ENCODE results near the gene BABAM2.
A peak's percentile ranks its signal among the peaks of the same experiment; 100 is the strongest.

BABAM2 gene

GRCh38 chr2:28135799-28136198, 245.3 kb downstream of the BABAM2 start:
- no peak for DNase-seq

DNA sequence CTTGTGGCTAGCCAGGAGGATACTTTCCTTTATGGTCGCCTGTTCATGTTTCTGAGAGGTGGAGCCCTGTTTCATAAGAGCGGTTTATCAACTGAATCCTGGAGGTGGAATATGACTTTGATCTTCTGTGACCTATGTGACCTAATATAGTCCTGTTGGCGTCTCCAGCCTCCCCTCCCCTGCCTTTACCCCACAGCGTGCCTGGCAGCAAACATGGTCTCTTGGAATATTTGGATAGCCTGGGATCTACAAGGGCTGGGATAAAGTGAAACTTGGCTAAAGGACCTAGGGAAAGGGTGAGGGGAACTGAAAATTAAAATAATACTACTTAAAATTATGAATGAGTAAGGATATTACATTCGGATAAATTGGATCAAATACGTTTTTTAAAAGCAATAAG, 246.0 kb downstream of the BABAM2 start:
- DNase-seq = no peak

DNA sequence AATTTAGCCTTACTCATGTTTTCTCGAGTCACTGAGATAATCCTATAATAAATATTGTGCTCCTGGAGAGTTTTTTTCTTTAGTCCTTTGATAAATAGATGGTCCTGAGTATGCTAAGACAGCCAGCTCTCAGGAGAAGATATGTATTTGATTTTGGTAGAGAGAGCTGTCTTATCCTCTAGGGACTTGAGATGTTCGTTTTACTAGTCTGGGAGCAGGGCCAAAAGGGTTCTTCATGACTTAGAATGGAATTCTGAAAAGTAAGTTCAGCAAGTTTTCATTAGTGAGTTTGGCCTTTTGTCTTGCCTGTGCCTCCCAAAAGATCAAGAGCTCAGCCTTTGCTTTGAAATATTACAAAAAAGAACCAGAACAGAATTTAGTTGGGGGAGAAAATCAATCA, 246.7 kb downstream of the BABAM2 start:
- no peak for DNase-seq

DNA sequence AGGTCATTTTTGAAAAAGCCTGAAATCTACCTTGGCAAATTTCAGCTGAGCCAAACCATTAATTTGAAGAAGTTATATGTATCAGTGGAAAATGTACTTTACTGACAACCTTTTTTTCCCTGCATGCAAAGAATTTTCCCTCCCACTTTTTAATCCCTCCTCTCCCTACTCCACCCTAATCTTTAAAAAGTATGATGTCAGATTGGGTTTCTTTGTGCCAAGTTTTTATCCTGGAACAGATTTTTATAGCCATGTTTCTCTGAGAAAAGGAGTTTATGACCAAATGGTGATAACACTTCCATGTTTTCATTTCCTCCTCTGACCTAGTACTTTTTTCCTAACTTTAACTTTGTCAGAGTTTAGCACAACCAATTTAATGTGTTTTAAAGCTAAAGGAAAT, 251.9 kb downstream of the BABAM2 start:
- no peak for DNase-seq

- no peak for DNase-seq
These were observed 257.5 kb downstream of the BABAM2 start for GRCh38 chr2:28148000-28148399.

DNA sequence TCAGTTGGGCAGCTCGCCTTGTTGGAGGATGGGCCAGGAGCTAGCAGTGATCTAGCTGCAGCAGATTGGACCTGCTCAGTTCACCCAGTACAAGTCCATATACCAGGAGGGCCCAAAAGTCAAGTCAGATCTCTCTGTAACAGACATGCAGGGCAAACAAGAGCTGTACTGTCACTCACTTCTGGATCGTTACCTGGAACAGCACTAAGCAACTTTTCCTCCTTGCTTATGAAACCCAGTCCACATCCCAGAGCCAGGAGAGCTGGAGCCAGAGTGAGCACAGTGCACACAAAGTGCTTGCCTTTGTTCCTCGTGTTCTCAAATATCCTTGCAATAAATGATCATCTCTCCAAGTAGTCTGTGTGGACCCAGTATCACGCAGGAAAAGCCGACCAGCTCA, 258.0 kb downstream of the BABAM2 start:
- no peak for DNase-seq

DNA sequence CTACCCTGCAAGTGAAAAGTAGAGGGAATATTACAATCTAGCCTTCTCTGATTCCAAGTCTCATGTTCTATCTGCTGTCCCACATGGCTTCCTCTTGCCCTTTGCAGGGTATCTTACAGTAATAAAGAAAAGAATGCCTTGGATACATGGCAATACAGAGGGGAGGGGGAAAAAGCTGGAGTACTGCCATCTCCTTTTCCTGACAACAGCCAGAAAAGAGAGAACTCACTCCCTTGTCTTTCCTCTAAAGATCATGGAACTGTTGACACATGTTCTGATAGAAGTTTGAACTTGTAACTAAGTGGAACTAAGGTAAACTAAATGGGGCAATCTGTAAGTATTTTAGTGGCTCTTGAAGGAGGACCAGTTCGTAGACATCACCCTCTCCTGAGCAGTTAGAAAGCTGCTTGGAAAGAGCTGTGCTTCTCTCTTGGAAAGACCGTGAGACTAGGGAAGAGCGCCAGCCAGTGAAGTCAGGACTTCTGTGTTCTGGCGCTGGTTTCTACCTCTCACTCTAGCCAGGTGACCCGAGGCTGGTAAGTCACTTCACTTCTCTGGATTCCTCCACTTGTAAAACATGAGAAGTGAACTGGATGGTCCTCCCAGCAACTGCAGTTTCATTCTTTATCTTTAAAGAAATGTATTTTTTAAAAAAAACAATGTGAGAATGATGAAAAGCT, 259.8 kb downstream of the BABAM2 start:
- DNase-seq = no peak

DNA sequence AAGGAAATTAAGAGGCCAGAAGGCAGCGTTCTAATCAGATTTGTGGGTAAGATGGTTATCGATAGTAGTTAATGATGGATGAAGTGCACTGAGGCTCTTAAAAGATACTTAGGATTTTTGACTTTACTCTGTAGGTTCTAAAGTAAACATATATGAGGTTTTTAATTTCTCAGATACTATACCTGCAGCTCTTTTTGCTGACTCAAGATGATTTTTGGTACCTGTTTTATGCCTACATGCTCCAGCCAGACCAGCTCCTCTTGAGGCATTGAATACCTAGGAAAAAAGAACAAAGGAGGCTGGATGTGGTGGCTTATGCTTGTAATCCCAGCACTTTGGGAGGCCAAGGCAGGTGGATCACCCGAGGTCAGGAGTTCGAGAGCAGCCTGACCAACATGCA, 260.5 kb downstream of the BABAM2 start:
- DNase-seq = no peak

- DNase-seq = no peak
These were observed 262.2 kb downstream of the BABAM2 start for GRCh38 chr2:28152585-28153280.

DNA sequence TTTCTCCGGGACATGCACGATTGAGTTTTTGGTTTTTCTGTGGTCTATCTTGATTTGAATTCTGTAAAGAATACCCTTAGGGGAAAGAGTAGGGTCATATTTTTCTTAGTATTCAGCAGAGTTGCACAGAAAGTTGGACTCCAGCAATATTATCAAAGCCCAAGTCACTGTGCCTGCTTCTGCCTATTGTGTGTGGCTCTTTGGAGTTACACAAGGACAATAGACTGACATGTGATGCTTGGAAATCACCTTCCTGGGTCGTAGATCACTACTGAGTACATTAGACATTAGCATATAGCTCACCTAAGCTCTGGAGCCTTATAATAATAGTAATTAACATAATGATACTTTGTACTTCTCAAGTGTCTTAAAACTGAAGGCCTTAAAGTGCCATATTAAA, 263.3 kb downstream of the BABAM2 start:
- peak; percentile 8 for DNase-seq

DNA sequence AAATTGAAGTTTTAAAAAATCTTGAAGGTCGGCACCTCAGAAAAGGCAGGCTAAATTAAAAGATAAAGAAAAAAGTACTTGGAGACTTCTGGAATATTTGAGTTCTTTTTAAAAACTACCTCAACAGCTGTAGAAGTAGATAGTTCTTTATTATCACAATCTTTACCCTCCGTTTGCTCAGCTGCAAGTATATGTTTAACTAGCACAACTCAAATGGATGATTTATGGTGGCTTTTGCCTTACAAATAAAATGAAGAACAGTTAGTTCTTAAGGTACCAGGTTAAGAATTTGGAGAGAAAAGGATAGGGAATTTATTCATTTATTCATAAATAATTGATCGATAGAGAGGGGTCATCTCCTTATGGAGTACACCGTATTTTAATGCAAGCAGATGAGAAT, 264.6 kb downstream of the BABAM2 start:
- peak; percentile 52 for DNase-seq

DNA sequence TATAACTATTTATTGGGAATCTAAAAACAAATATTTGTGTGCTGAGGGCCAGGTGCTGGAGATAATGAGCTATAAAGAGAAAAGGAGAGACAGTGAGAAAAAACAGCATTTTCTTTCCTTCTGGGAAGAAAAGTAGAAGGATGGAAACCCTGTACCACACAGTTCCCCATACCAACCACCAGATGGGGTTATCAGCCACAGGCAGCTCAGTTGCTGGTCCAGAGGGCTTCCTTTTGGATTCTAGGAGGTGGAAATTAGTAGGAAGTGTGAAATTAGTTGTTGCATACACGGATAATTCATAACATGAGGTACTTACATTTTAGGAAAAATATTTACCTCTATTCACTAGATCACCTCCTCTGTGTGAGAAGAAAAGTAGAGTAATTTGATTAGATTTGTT, 265.1 kb downstream of the BABAM2 start:
- peak; percentile 63 for DNase-seq

DNA sequence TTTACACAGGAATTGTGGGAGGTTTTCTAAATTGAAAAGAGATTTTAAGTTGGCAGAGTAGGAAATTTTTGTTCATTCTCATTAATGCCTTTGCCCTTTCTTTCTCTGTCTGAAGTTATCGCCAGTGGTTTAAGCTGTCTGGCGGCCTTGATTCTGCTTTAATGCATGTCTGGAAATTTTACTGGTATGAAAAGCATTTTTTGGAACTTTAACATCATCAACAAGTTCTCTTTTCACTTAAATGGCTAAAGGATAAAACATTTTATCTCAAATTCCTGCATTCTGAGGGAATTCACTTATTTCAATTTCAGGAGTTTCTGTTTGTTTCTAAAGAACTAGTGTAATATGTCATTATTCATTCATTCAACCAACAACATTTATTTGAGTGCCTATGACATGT, 268.3 kb downstream of the BABAM2 start:
- no peak for DNase-seq

GRCh38 chr2:28160986-28161425, 270.5 kb downstream of the BABAM2 start:
- no peak for DNase-seq

DNA sequence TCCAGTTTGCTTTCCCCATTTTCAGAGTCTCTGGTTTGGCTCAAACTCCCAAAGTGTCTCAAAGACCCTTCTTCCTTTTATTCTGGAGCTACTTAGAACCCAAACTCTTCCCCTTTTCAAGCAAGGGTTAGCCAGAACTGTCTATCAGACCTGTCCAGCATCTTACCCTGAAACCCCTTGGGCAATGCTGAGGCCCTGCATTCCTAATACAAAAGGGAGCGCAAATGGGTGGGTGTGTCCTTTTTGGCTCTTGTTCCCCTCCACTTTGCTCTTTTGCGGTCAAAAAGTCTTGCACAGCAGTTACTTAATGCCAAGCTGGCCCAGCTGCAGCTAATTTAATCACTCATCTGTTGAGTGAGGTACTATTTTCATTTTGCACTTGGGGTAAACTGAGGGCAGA, 270.9 kb downstream of the BABAM2 start:
- DNase-seq = no peak

- DNase-seq = no peak
These were observed 272.0 kb downstream of the BABAM2 start for GRCh38 chr2:28162564-28162963.

GRCh38 chr2:28163028-28163427, 272.5 kb downstream of the BABAM2 start:
- no peak for DNase-seq

DNA sequence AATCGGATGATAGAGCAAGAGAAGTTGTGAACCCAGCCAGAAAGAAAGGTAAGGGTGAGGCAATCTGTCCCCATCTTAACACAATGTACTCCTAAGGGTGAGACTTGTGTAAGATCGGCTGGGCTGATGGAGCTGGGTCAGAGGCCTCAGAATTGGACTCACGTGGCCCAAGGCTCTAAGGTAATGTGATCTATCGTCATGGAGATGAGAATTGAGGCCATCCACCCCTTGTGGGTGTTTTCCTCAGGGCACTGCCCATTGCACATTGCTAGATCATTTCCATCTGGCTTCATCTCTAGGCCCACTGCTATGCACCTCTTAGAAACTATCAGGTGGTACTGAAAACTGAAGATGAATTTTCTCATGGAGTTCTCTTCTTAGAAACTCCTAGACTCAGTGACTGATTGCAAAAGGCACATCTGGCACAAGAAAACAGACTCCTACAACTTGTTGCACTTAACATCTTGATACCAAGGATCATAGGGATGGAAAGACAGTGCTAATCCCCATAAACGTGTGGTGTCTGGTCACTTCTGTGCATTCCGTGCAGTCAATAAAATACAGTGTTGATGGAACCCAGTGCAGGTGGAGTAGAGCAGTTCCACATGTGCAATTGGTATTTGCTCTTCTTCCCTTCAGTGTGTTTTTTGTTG, 273.2 kb downstream of the BABAM2 start:
- no peak for DNase-seq

GRCh38 chr2:28164280-28164801, 273.8 kb downstream of the BABAM2 start:
- no peak for DNase-seq

GRCh38 chr2:28165087-28165635, 274.6 kb downstream of the BABAM2 start:
- no peak for DNase-seq

- DNase-seq = no peak
These were observed 276.4 kb downstream of the BABAM2 start for GRCh38 chr2:28166956-28167355.

DNA sequence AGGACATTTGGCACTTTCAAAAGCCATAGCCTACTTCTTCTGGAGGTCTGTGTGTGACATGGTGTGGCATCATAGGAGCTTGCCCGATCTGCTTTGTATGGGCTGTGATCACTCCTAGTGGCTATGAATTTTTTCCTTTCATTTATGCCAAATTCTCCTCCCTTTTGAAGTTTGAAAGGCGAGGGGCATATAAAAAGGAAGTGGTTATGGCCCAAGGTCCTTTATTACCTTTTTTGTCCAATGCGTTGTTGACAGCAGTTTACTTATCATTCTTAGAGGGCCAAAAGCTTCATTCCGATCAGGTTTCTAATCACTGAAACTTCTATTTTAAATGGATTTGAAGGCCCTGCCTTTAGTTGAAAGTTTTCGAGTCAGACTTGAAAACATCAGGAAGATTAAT, 277.8 kb downstream of the BABAM2 start:
- DNase-seq = no peak

DNA sequence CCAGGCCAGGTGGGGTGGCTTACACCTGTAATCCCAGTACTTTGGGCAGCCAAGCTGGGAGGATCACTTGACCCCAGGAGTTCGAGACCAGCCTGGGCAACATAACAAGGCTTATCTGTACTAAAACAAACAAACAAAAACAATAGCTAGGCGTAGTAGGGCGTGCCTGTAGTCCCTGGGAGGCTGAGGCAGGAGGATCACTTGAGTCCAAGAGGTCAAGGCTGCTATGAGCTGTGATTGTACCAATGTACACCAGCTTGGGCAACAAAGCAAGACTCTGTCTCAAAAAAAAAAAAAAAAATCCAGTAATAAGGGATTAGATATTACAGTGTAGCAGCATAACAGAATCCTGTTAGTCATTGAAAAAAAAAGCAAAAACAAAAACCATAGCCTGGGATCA, 279.0 kb downstream of the BABAM2 start:
- DNase-seq = no peak

Data from DMS53 (cell line).